COLO668 (cell line): ENCODE measurements around the gene YJU2.
A peak's percentile ranks its signal among the peaks of the same experiment; 100 is the strongest.
"Not testable (repeated sequence)": the region's sequence is repeated elsewhere in the genome, so short reads cannot be mapped to it uniquely, and the experiment has no call there.

Experiments used
- DNase-seq: peaks from one replicate; lab custom pipeline; 2025; ENCODE audit not compliant: unreplicated experiment; lab: John Stamatoyannopoulos, UW

YJU2 gene

DNA sequence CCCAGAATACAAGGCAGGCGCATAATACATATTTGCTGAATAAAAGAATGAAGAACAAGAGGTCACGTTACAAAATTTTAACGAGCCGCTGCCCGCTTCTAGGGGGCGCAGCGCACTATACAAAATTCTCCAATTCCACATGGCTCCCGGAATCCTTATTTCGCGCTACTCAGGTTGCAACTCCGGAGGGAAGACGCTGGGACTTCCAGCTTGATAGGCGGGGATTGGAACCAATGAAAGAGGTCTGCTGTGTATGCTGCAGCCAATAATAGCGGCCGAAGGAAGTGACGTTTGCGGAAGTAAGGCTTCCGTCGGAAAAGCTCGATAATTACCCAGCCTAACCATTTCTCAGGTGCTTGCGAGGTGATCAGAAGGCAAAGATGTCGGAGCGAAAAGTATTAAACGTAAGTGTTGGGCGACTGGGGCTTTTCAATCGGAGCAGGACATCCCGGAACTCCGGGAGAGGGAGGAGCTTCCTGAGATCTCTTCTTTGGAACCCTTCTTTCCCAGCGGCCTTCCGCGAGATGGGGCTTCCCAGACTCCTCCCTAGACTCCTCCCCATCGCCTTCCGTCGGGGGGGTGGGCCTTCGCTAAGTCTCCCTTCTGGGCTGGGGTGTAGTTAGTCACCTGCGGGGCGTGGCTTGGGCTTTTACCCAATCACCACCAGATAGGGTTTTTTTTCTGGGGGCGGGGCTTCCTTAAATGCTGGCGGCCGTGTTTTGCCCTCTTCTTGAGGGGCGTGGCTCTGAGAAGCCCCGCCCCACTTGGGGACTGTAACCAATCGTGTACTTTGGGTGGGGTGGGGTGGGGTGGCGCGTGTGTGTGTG is at the start of gene YJU2:
Gene YJU2 (plus strand): TSS at position 314 of the 827 bp plus-strand sequence. CDS start 67 bp downstream, at position 381.
- DNase-seq = peak; percentile 99

DNA sequence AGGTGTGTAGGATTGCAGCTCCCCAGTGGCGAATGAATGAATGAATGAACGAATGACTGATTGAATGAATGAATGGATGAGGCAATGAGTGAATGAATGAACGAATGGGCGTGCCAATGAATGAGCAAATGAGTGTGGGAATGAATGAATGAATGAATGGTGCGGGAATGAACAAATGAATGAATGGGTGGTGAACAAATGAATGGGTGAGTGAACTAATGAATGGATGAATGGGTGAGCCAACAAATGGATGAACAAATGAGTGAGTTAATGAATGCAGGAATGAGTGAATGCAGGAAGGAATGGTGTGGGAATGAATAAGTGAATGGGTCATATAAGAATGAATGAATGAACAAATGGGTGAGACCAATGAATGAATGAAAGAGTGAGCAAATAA is 49.7 kb upstream of the YJU2 start:
- DNase-seq = no peak

DNA sequence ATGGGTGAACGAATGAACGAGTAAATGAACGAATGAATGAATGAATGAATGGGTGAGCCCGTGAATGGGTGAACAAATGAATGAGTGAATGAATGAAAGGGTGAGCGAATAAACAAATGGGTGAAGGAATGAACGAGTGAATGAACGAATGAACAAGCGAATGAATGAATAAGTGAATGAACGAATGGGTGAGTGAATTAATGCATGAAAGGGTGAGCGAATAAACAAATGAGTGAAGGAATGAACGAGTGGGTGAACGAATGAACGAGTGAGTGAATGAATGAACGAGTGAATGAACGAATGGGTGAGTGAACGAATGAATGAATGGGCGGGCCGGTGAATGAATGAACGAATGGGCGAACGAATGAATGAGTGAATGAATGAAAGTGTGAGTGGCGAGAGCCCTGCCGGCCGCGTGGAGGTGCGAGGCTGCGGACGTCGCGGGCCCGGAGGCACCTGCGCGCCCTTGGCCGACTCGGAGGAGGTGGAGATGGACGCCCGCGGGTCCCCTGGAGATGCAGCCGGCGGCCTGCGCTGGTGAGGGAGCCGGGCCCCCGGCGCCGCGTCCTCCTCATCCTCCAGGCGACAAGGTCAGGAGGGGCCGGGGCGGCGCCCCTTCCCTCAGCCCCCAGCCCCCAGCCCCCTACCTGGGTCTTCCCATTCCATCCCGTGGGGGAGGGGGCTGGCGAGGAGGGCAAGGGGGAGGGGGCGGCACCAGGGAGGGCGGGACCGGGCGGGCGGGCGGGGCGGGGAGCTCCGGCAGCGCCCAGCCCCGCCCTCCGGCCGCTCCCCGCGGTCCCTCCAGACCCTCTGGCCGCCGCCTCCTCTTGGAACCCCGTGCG is 49.0 kb upstream of the YJU2 start:
- DNase-seq = peak; percentile 66

DNA sequence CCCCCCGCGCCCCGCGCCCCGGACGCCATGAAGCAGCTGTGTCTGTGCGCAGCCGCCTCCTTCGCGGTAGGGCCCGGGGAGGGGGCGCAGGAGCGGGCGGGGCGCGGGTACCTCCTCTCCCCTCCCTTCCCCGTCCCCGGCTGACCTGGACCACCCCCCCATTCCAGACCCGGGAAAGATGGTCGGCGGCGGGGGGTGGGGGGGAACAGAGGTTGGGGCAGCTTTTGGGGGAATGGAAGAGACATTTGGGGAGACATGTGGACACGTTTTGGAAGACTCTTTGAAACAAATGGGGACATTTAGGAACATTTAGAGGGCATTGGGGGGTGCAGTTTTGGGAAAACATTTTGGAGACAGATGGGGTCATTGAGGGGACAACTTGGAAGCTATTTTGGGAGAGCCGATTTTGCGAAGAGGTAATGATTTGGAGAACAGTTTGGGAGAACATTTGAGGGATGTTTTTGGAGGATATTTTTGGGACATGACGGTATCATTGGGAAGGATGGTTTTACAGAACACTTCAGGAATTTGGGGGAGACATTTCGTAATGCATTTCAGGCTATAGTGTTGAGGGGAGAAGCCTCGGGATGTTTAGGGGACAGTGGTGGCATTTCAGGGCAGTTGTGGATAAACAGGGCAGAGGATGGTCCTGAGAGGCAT is 48.3 kb upstream of the YJU2 start:
- no peak for DNase-seq

DNA sequence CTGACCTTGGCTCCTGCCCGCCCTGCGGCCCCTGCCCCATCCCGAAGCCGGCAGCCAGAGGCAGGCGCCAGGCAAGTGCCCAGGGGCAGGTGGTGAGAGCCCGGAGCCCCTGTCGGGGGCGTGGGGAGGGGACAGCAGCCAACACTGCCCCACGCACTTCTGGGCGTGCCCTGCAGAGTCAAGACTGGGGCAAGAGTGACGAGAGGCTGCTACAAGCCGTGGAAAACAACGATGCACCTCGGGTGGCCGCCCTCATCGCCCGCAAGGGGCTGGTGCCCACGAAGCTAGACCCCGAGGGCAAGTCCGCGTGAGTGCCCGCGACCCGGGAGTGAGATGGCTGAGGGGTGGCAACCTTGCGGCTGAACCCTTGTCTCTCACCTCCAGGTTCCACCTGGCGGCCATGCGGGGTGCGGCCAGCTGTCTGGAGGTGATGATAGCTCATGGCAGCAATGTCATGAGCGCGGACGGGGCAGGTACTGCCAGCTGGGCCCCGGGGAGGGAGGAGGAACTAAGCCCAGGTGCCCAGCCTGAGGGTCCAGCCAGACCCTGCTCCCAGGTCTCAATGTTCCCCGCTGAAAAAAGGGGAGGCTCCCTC is 47.1 kb upstream of the YJU2 start:
- peak; percentile 53 for DNase-seq

DNA sequence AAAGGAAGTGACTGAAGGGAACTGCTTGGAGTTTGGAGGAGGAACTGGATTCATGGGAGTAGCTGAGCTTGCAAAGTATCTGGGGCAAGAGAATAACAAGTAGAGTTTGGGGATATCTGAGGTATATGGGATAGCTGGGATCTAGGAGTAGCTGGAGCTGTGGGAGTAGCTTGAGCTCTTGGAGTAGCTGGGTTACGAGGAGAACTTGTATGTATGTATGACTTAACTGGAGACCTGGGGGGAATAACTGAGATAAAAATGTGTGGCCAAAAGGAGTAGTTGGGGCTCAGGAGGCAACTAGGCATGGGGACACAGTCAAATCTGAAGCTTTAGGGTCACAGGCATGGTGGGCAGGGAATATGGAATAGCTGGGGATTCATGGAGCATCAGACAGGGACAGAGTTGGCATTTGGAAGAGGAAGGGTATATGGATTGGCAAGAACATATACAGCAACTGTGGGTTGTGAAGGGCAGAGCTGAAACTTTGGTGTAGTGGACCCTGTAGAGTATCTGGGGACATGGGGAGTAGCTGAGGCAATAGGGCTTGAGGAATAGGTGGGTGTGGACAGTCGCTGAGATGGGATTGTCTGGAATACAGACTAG is 45.8 kb upstream of the YJU2 start:
- DNase-seq = no peak

DNA sequence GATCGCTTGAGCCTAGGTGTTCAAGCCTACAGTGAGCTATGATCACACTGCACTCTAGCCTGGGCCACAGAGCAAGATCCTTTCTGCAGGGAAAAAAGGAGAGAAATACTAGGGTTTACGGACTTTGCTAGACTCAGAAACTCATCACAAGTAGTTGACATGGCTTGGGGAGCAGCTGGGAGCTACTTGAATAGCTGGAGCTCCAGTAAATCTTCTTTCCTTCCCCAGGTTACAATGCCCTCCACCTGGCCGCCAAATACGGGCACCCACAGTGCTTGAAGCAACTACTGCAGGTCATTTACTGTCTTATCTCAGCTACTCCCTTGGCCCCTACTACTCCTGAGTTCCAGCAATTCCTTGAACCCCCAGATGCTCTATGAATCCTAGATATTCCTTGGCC is 45.1 kb upstream of the YJU2 start:
- no peak for DNase-seq

DNA sequence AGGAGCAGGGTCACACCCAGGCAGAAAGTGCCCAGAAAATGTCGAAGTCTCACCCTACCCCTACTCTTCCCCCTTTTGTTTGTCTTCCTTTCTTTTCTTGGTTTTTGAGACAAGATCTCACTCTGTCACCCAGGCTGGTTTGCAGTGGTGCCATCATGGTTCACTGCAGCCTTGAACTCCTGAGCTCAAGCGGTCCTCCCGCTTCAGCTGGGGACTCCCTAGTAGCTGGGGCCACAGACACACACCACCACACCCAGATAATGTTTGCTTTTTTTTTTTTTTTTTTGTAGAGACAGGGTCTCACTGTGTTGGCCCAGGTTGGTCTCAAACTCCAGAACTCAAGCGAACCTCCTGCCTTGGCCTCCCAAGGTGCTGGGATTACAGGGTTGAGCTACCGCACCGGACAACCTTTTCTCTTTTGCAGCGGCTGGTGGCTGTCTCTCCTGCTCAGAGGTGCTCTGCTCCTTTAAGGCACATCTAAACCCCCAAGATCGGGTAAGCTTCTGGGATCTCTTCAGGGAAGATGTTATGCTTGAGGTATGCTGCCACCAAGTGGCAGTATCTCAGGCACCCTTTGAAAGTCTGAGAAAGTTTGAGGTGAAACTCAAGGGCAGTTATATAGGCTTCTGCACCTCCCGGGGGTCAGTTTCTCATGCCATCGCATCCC is 39.9 kb upstream of the YJU2 start:
- DNase-seq = no peak

DNA sequence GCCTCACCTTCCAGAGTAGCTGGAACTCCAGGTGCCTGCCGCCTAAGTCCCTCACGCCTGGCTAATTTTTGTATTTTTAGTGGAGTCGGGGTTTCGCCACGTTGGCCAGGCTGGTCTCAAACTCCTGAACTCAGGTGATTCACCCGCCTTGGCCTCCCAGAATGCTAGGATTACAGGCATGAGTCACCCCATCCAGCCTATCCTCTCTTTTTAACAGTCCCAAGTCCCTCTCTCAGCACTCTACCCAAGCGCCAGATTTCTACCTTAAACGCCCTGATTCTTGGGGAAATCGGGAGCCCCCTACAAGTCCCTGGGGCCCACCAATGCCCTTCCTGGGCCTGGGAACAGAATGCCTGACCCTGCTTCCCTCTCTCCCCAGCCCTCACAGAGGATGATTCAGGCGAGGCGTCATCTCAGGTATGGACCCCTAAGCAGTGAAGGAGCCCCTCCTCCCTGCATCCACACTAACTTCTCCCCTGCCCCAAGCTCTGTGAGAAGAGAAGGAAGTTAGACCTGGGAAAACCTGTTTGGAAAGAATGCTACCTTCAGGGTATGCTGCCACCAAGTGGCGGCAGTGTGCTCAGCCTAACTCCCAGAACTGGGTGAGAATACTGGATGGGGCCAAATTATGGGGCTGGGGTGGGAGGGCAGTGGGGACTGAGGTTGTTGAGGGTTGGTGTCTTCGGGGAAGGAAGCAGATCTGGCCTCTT is 38.3 kb upstream of the YJU2 start:
- peak; percentile 62 for DNase-seq

DNA sequence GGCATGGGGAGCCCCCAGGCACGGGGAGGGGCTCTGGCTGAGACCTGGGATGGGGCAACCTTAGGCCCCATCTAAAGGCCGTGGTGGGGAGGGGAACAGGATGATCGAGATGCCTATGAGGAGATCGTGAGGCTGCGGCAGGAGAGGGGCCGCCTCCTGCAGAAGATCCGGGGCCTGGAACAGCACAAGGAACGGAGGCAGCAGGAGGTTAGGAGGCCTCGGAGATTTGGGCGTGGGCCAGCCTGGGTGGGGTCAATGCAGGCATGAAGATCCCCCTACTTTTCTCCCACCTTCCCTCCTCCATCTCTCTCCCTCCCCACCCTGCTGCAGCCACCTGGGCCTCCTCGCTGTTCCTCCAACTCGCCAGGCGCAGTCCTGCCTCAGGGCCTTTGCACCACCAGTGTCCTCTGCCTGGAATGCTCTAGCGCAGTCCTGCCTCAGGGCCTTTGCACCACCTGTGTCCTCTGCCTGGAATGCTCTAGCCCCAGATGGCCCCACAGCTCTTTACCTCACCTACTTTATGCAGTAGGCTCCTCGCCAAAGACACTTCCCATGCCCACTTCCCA is 36.6 kb upstream of the YJU2 start:
- DNase-seq = no peak

DNA sequence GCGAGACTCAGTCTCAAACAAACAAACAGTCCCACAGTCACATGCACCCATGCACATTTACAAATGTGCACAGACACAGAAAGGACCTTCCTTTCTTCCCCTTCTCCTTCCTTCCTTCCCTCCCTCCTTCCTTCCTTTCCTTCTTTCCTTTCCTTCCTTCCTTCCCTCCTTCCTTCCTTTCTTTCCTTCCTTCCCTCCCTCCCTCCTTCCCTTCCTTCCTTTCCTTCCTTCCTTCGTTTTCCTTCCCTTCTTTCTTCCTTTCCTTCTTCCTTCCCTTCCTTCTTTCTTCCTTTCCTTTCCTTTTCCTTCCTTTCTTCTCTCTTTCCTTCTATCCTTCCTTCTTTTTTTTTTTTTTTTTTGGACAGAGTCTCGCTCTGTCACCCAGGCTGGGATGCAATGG is 33.8 kb upstream of the YJU2 start:
- no peak for DNase-seq

DNA sequence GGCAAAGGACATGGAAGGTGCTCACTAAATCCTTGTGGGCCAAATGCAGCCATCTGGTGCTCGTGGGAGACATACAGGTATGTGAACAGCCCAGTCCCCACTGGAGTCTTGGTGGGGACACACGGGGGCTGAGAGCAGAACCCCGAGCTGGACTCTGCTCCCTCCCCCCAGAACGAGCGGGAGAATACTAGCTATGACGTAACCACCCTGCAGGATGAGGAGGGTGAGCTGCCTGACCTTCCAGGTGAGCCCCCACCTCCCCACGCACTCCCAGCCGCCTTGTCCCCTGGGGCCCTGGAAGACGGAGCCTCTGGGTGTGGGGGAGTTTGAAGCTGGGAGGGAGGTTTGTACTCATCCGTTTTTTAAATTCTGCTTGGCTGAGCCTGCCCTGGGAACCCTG is 31.1 kb upstream of the YJU2 start:
- no peak for DNase-seq

DNA sequence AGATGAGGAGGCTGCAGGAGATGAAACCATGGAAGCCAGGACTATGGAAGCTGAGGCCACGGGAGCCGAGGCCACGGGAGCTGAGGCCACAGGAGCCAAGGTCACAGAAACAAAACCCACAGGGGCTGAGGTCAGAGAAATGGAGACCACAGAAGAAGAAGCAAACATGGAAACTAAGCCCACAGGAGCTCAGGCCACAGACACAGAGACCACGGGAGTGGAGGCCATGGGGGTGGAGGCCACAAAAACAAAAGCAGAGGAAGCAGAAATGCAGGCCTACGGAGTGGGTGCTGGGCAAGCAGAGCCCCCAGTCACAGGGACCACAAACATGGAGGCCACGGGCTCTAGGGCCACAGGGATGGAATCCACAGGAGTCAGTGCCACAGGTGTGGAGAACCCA is 30.0 kb upstream of the YJU2 start:
- no peak for DNase-seq

DNA sequence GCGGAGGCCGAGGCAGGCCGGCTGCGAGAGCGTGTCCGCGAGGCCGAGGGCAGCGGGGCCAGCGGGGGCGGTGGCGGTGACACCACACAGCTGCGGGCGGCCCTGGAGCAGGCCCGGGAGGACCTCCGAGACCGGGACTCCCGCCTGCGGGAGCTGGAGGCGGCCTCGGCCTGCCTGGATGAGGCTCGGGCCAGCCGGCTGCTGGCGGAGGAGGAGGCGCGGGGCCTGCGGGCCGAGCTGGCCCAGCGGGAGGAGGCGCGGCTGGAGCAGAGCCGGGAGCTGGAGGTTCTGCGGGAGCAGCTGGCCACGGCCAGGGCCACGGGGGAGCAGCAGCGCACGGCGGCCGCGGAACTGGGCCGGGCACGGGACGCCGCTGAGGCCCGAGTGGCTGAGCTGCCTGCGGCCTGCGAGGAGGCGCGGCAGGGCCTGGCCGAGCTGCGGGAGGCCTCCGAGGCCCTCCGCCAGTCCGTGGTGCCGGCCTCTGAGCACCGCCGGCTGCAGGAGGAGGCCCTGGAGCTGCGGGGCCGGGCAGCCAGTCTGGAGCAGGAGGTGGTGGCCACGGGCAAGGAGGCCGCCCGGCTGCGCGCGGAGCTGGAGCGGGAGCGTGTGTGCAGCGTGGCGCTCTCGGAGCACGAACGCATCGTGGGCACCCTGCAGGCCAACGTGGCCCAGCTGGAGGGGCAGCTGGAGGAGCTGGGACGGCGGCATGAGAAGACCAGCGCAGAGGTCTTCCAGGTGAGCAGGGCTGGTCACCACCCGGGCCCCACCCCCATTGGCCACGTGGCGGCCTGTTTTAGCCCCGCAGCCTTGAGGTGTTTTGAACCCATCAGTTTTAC is 29.2 kb upstream of the YJU2 start:
- DNase-seq = no peak

DNA sequence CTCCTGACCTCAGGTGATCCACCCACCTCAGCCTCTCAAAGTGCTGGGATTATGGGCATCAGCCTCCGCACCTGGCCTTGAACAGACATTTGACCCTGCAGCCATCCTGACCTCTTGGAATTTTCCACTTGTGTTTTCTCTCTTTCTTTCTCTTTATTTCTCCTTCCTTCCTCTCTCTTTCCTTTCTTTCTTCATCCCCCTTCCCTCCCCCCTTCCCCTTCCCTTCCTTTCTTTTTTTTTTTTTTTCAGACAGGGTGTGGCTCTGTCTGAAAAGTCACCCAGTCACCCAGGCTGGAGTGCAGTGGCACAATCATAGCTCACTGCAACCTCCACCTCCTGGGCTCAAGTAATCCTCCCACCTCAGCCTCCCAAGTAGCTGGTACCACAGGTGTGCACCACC is 28.4 kb upstream of the YJU2 start:
- DNase-seq = not testable (repeated sequence)

DNA sequence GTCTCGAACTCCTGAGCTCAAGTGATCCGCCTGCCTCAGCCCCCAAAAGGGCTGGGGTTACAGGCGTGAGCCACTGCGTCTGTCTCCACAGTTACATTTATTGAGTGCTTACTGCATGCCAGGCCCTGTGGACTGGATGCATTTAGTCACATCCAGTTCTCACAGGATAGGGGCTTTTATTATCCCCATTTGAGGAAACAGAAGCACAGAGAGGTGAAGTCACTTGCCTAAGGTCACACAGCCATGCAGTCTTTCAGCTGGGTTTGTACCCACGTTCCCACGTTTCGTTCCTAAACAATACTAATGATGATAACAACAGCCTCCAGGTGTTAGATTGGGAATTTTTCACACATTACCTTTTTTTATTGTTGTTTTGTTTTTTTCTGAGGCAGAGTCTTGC is 26.7 kb upstream of the YJU2 start:
- DNase-seq = no peak

DNA sequence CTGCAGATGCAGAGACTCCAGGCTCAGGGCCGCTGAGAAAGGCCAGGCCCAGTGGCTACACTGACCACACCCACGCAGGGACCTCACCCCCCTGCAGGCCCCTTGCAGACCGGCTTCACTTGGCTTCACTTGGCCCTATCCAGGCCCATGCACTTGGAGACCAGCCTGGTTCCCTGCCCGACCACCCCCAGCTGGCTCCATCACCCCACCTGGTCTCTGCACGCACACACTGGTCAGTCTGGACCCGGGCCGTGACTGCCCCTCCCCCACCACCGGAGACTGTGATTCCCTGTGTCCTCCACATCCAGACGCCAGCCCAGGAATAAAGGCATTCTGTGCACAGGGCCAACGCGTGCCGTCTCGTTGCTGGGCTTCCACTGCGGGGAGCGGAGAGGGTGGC is 22.4 kb upstream of the YJU2 start:
- no peak for DNase-seq

DNA sequence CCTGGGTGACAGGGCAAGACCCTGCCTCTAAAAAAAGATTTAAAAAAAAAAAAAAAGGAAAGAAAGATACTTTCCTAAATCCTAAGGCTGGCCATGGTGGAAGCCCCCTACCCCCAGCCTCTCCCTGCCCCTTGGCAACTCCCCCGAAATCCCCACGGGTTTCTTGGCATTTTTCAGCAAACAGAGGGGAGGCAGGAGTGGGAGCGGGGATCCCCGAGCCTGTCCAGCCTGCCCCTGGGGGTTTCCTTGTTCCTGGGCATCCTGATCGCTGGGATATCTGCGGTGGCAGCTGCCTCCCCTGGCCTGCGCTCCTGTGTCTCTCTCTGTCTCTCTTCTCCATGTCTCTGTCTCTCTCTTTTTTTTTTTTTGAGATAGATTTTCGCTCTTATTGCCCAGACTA is 21.0 kb upstream of the YJU2 start:
- DNase-seq = no peak

DNA sequence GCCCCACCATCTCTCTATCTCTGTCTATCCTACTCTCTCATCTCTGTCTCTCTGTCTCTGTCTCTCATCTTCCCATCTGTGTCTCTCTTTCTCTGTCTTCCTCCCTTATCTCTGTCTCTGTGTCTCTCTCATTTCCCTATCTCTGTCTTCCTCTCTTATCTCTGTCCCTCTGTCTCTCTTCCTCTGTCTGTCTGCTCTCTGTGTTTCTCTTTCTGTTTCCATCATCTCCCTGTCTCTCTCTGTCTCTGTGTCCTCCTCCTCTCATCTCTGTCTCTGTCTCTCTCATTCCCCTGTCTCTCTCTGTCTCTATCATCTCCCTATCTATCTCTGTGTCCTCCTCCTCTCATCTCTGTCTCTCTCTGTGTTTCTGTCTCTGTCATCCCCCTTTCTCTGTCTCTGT is 19.1 kb upstream of the YJU2 start:
- no peak for DNase-seq
